Spleen (tissue), 11 donors: ENCODE results near the gene DOCK1. TPM values are rescaled to one million over a fixed set of nuclear protein-coding genes. Genes with fewer than 3 reads are reported as not detected.

Experiments used
- DNase-seq: peaks from one replicate; pipeline ENCODE4 v3.0.0-alpha.2; 2020
- H3K27ac ChIP-seq, 8 donors: fragments of 200-600 bp; sonication (generic) in 7 of 8; 1 replicate in 4 of 8; 2 replicates in 4 of 8; pipeline versions ENCODE4 v1.5.0 to v1.8.0; 2016 to 2021; ENCODE audit warnings: inconsistent platforms in 4 of 8, mild to moderate bottlenecking in 4 of 8, moderate library complexity in 1 of 8
- H3K27me3 ChIP-seq, 7 donors: fragments of 200-600 bp; sonication (generic) in 6 of 7; replicated peaks in 1 of 7; 1 replicate in 4 of 7; 2 replicates in 3 of 7; pipeline versions ENCODE4 v1.5.0 to v1.8.0; 2016 to 2021; ENCODE audit warnings: inconsistent platforms in 3 of 7, mild to moderate bottlenecking in 1 of 7
- H3K36me3 ChIP-seq, 6 donors: fragments of 200-600 bp; sonication (generic) in 5 of 6; 1 replicate in 4 of 6; 2 replicates in 2 of 6; pipeline versions ENCODE4 v1.5.0 to v1.8.0; 2016 to 2021; ENCODE audit warnings: inconsistent platforms in 2 of 6
- H3K4me1 ChIP-seq, 6 donors: fragments of 200-600 bp; sonication (generic) in 5 of 6; 1 replicate in 3 of 6; 2 replicates in 3 of 6; pipeline versions ENCODE4 v1.5.0 to v1.8.0; 2016 to 2021; ENCODE audit warnings: inconsistent platforms in 3 of 6
- H3K4me3 ChIP-seq, 8 donors: fragments of 200-600 bp; sonication (generic) in 7 of 8; 1 replicate in 4 of 8; 2 replicates in 4 of 8; pipeline versions ENCODE4 v1.5.0 to v1.8.0; 2016 to 2021; ENCODE audit warnings: inconsistent platforms in 4 of 8, mild to moderate bottlenecking in 4 of 8, moderate library complexity in 2 of 8
- H3K9me3 ChIP-seq, 8 donors: fragments of 200-600 bp; sonication (generic) in 7 of 8; 1 replicate in 4 of 8; 2 replicates in 4 of 8; pipeline versions ENCODE4 v1.5.0 to v1.8.0; 2016 to 2021; ENCODE audit warnings: inconsistent platforms in 4 of 8
- CTCF ChIP-seq, 11 experiments: fragments of 200-600 bp in 7 of 11; fragments of 450-650 bp in 4 of 11; sonication (generic) in 4 of 11; IDR thresholded peaks in 8 of 11; conservative IDR thresholded peaks in 3 of 11; 1 replicate in 7 of 11; 2 replicates in 4 of 11; pipeline versions ENCODE4 v1.4.0 to v1.8.0; 2016 to 2021; ENCODE audit warnings: antibody characterized with exemption in 11 of 11, inconsistent platforms in 4 of 11, mild to moderate bottlenecking in 1 of 11
- POLR2A ChIP-seq, 3 donors: fragments of 450-650 bp; IDR thresholded peaks; one replicate each; pipeline ENCODE4 v1.5.1; 2017; ENCODE audit warnings: antibody characterized with exemption in 3 of 3, mild to moderate bottlenecking in 1 of 3
- POLR2AphosphoS5 ChIP-seq, 3 donors: sonication (generic); formaldehyde crosslinking; IDR thresholded peaks; one replicate each; pipeline ENCODE4 v1.5.1; 2017; ENCODE audit warnings: antibody characterized with exemption in 3 of 3
- WGBS, 5 donors: extraction: QIAGEN DNeasy Blood & Tissue Kit in 3 of 5; methylation state at CpG; one replicate each; pipeline versions ENCODE4 v1.1.5 to v1.1.7; 2013 to 2018; 5-methylcytosine and 5-hydroxymethylcytosine counted together
- intact Hi-C: fragments of 100-400 bp; cut with DNase I; formaldehyde crosslinking; loops from one replicate; pipeline ENCODE4 v1.15.0; 2023; ENCODE audit warnings: low total_unique reads
- polyA plus RNA-seq, 3 donors: library from polyadenylated mRNA; stranded (reverse); fragments of 200-250 nt; gene quantifications; one replicate each; pipeline ENCODE4 v1.2.1, GENCODE V29; 2013
- total RNA-seq, 7 donors: library from RNA; depleted of rRNA in 3 of 7; stranded (reverse); fragments of >200 nt in 3 of 7; fragmentation: NEBNext Ultra II Directional in 4 of 7; extraction: Animal tissue kit (Norgen Biotek cat#: 25700) in 4 of 7; gene quantifications; one replicate each; pipeline versions ENCODE4 v1.1.0 to v1.2.1, GENCODE V29; 2016 to 2021
- donor health status: healthy with polysubstance abuse.
- donor health status: DM: no; HTN: no; CAD: no; lungs with moderate emphysema.
- donor health status: DM: no; HTN: no; CAD: no.
- donor health status: Bipolar disorder and iron deficiency.
- donor health status: healthy.
- donor health status: DM: no; HTN: no; CAD: no.
- donor health status: DM: yes; HTN: yes; CAD: no.

The DOCK1 gene
- total and polyA plus RNA-seq, 10 donors = 2.2 to 40.5 (median 25.1) TPM

- H3K36me3 ChIP-seq = peaks cover 0 to 87% (median 3%) of the 10 kb centered on the region in 6 donors
- DNase-seq = no peak
- no peak for TF ChIP-seq POLR2A (IDR thresholded peaks at IDR 0.05)
- no peak for TF ChIP-seq CTCF (IDR thresholded peaks at IDR 0.05 in 8 of 11, conservative IDR thresholded peaks at IDR 0.05 in 3 of 11)
- TF ChIP-seq POLR2AphosphoS5 (IDR thresholded peaks at IDR 0.05) = no peak
- no peak overlapping the region for H3K4me3 ChIP-seq
- no peaks in the 10 kb centered on the region for H3K9me3 ChIP-seq
- WGBS, 5 donors = 87 to 92% (median 88%) methylated on average over 8 of the region's 8 CpGs
- intact Hi-C loops = no loop called here
- no peaks in the 10 kb centered on the region for H3K4me1 ChIP-seq
- no peak overlapping the region for H3K27ac ChIP-seq
- H3K27me3 ChIP-seq = no peaks in the 10 kb centered on the region
Measured at GRCh38 chr10:127028556-127028955, 123.3 kb downstream of the DOCK1 start.

- no peak for DNase-seq
- H3K4me3 ChIP-seq = no peak overlapping the region
- H3K27me3 ChIP-seq = no peaks in the 10 kb centered on the region
- WGBS, 5 donors = 90 to 98% (median 95%) methylated on average over 8 of the region's 8 CpGs
- intact Hi-C loops = no loop called here
- H3K9me3 ChIP-seq = no peaks in the 10 kb centered on the region
- peaks cover 0 to 85% (median 3%) of the 10 kb centered on the region in 6 donors for H3K36me3 ChIP-seq
- H3K4me1 ChIP-seq = no peaks in the 10 kb centered on the region
- no peak for TF ChIP-seq POLR2A (IDR thresholded peaks at IDR 0.05)
- TF ChIP-seq CTCF (IDR thresholded peaks at IDR 0.05 in 8 of 11, conservative IDR thresholded peaks at IDR 0.05 in 3 of 11) = no peak
- no peak for TF ChIP-seq POLR2AphosphoS5 (IDR thresholded peaks at IDR 0.05)
- no peak overlapping the region for H3K27ac ChIP-seq
Measured at GRCh38 chr10:127029061-127029460, 123.8 kb downstream of the DOCK1 start.

- 84 to 95% (median 90%) methylated on average over 12 of the region's 12 CpGs for WGBS, 5 donors
- H3K27me3 ChIP-seq = no peaks in the 10 kb centered on the region
- H3K4me3 ChIP-seq = no peak overlapping the region
- no peaks in the 10 kb centered on the region for H3K4me1 ChIP-seq
- no peaks in the 10 kb centered on the region for H3K9me3 ChIP-seq
- TF ChIP-seq CTCF (IDR thresholded peaks at IDR 0.05 in 8 of 11, conservative IDR thresholded peaks at IDR 0.05 in 3 of 11) (no peak), POLR2AphosphoS5 (IDR thresholded peaks at IDR 0.05) (no peak), POLR2A (IDR thresholded peaks at IDR 0.05) (no peak)
- DNase-seq = no peak
- H3K27ac ChIP-seq = no peak overlapping the region
- peaks cover 0 to 73% (median 0%) of the 10 kb centered on the region in 6 donors for H3K36me3 ChIP-seq
- intact Hi-C loops = no loop called here
Measured at GRCh38 chr10:127033216-127034033, 128.2 kb downstream of the DOCK1 start.

- no peak for DNase-seq
- peaks cover 0 to 71% (median 0%) of the 10 kb centered on the region in 6 donors for H3K36me3 ChIP-seq
- H3K27me3 ChIP-seq = no peaks in the 10 kb centered on the region
- H3K27ac ChIP-seq = no peak overlapping the region
- no peaks in the 10 kb centered on the region for H3K4me1 ChIP-seq
- H3K9me3 ChIP-seq = no peaks in the 10 kb centered on the region
- intact Hi-C loops = no loop called here
- WGBS, 5 donors = 74 to 84% (median 76%) methylated on average over 7 of the region's 7 CpGs
- no peak for TF ChIP-seq POLR2A (IDR thresholded peaks at IDR 0.05)
- TF ChIP-seq CTCF (IDR thresholded peaks at IDR 0.05 in 8 of 11, conservative IDR thresholded peaks at IDR 0.05 in 3 of 11) = no peak
- no peak for TF ChIP-seq POLR2AphosphoS5 (IDR thresholded peaks at IDR 0.05)
- H3K4me3 ChIP-seq = no peak overlapping the region
Measured at GRCh38 chr10:127034034-127034633, 128.9 kb downstream of the DOCK1 start.
